Fibroblast of skin of left biceps (primary cell): ENCODE measurements around the gene PXN.
A peak's percentile ranks its signal among the peaks of the same experiment; 100 is the strongest.
"Not testable (repeated sequence)": the region's sequence is repeated elsewhere in the genome, so short reads cannot be mapped to it uniquely, and the experiment has no call there.

Experiments
- DNase-seq, 2 experiments: peaks; one replicate each; pipeline ENCODE4 v3.0.0-alpha.2; 2013; ENCODE audit warnings: low read depth in 2 of 2

The PXN gene

GRCh38 chr12:120262852-120263747 lies 2.4 kb downstream of the PXN start:
- DNase-seq, result no peak

GRCh38 chr12:120261951-120262851 lies 3.3 kb downstream of the PXN start:
- DNase-seq, result no peak

- no peak for DNase-seq
These were observed 4.9 kb downstream of the PXN start for GRCh38 chr12:120260607-120261006.

GRCh38 chr12:120259418-120260202 lies 5.9 kb downstream of the PXN start:
- no peak for DNase-seq

- DNase-seq, result no peak
These were observed 7.1 kb downstream of the PXN start for GRCh38 chr12:120258323-120258896.

- peak; percentile 93 to 94 for DNase-seq
These were observed 8.3 kb downstream of the PXN start for GRCh38 chr12:120257041-120257821.

- no peak for DNase-seq
These were observed 10.7 kb downstream of the PXN start for GRCh38 chr12:120254809-120255208.

GRCh38 chr12:120253313-120253712 lies 12.2 kb downstream of the PXN start:
- not testable (repeated sequence) for DNase-seq

GRCh38 chr12:120252071-120252906 lies 13.2 kb downstream of the PXN start:
- DNase-seq, result no peak

- not testable (repeated sequence) for DNase-seq
These were observed 14.0 kb downstream of the PXN start for GRCh38 chr12:120251364-120252070.

GRCh38 chr12:120249875-120250795 lies 15.4 kb downstream of the PXN start:
- no peak for DNase-seq

- DNase-seq, result no peak
These were observed 16.2 kb downstream of the PXN start for GRCh38 chr12:120249266-120249874.

GRCh38 chr12:120247621-120248030 lies 17.9 kb downstream of the PXN start:
- DNase-seq, result peak; percentile 44 to 53

- DNase-seq, result no peak
These were observed 18.3 kb downstream of the PXN start for GRCh38 chr12:120247183-120247582.

GRCh38 chr12:120246705-120247104 lies 18.8 kb downstream of the PXN start:
- not testable (repeated sequence) for DNase-seq

GRCh38 chr12:120242971-120243699 lies 22.4 kb downstream of the PXN start:
- no peak for DNase-seq
